ENCODE results near the gene UBE2J2.

Gene UBE2J2

GRCh38 chr1:1225238-1225845, 48.3 kb downstream of the UBE2J2 start:
- no peak for DNase-seq

GRCh38 chr1:1223891-1224290, 49.8 kb downstream of the UBE2J2 start:
- no peak for DNase-seq

GRCh38 chr1:1223321-1223720, 50.3 kb downstream of the UBE2J2 start:
- no peak for DNase-seq

GRCh38 chr1:1222575-1223225, 51.0 kb downstream of the UBE2J2 start:
- DNase-seq, result no peak

GRCh38 chr1:1221887-1222574, 51.6 kb downstream of the UBE2J2 start:
- no peak for DNase-seq

GRCh38 chr1:1220197-1220596, 53.5 kb downstream of the UBE2J2 start:
- DNase-seq, result no peak

GRCh38 chr1:1219341-1219740, 54.3 kb downstream of the UBE2J2 start:
- DNase-seq, result no peak

- no peak for DNase-seq
Observed at GRCh38 chr1:1218524-1219200, 55.0 kb downstream of the UBE2J2 start.

- no peak for DNase-seq
Observed at GRCh38 chr1:1217621-1218523, 55.8 kb downstream of the UBE2J2 start.

- no peak for DNase-seq
Observed at GRCh38 chr1:1216770-1217620, 56.7 kb downstream of the UBE2J2 start.

GRCh38 chr1:1215881-1216605, 57.6 kb downstream of the UBE2J2 start:
- no peak for DNase-seq

GRCh38 chr1:1215080-1215676, 58.5 kb downstream of the UBE2J2 start:
- no peak for DNase-seq

GRCh38 chr1:1213345-1214265, 60.0 kb downstream of the UBE2J2 start, which contains the start of gene TNFRSF4:
TSS of gene TNFRSF4 (minus strand) at chr1:1214153. CDS start at chr1:1214127, 26 bp downstream.
- DNase-seq, result no peak

GRCh38 chr1:1212780-1213344, 60.8 kb downstream of the UBE2J2 start:
- DNase-seq, result no peak

- DNase-seq, result no peak
Observed at GRCh38 chr1:1211541-1212441, 61.9 kb downstream of the UBE2J2 start.

GRCh38 chr1:1210726-1211540, 62.7 kb downstream of the UBE2J2 start:
- no peak for DNase-seq
